Stimulated activated CD4-positive, alpha-beta T cell treated with anti-CD3 and anti-CD28 coated beads, Interleukin-12 subunit alpha, Interleukin-12 subunit beta, amount 100 ng/mL, for 24 hours (primary cell): ENCODE measurements around the gene MST1.

Experiments
- DNase-seq, 2 experiments: peaks; one replicate each; pipeline ENCODE4 v3.0.0-alpha.2; 2020; ENCODE audit warnings: low read depth in 2 of 2

Gene MST1

GRCh38 chr3:49634736-49635135, 54.5 kb downstream of the MST1 start:
- DNase-seq = no peak
